GM21367 (cell line): ENCODE data around the gene BGLAP.

Experiments
- ATAC-seq: cut with Tn5 transposase; IDR thresholded peaks from one replicate; pipeline ENCODE4 v1.9.1; 2021; ENCODE audit not compliant: unreplicated experiment

BGLAP gene

DNA sequence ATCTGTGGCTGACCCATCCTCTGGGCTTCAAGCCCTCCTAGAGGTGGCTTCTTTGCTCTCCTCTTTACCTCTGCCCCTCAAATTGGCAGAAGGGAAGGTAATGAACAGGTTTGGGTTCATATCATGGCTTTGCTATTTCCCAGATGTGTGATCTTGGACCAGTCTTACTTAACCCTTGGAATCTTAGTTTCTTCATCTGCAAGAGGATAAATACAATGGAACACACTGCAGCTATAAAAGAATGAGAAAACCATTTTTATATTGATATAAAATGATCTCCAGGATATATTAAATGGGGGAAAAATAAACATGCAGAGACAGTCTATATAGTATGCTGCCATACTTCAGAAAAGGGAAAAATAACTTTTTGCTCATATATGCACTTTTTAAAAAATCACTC is 47.9 kb downstream of the BGLAP start:
- no peak for ATAC-seq

DNA sequence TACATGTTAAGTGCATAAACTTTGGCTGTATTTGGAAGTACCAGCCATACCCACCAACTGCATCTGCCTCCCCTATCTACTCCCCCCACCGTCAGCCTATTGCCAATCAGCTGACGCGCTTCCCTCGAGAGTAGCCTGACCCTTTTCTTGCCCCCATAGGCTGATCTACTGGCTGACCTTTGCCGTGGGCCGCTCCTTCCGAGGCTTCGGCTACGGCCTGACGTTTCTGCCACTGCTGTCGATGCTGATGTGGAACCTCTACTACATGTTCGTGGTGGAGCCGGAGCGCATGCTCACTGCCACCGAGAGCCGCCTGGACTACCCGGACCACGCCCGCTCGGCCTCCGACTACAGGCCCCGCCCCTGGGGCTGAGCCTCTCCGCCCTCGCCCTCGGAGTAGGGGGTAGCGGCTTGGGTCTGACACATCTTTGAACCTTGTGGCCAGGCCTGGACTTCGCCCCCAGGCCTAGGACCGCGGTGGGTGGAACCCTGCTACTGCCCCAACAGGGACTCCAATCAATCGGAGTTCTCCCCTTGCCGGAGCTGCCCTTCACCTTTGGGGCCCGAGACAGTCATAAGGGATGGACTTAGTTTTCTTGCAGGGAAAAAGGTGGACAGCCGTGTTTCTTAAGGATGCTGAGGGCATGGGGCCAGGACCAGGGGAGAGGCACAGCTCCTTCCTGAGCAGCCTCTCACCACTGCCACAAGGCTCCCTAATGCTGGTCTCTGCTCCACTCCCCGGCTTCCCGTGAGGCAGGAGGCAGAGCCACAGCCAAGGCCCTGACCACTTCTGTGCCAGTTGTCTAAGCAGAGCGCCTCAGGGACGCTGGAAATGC is 49.5 kb downstream of the BGLAP start:
- no peak for ATAC-seq
